ENCODE data around the gene MYMX.
A peak's percentile ranks its signal among the peaks of the same experiment; 100 is the strongest.

Gene MYMX

DNA sequence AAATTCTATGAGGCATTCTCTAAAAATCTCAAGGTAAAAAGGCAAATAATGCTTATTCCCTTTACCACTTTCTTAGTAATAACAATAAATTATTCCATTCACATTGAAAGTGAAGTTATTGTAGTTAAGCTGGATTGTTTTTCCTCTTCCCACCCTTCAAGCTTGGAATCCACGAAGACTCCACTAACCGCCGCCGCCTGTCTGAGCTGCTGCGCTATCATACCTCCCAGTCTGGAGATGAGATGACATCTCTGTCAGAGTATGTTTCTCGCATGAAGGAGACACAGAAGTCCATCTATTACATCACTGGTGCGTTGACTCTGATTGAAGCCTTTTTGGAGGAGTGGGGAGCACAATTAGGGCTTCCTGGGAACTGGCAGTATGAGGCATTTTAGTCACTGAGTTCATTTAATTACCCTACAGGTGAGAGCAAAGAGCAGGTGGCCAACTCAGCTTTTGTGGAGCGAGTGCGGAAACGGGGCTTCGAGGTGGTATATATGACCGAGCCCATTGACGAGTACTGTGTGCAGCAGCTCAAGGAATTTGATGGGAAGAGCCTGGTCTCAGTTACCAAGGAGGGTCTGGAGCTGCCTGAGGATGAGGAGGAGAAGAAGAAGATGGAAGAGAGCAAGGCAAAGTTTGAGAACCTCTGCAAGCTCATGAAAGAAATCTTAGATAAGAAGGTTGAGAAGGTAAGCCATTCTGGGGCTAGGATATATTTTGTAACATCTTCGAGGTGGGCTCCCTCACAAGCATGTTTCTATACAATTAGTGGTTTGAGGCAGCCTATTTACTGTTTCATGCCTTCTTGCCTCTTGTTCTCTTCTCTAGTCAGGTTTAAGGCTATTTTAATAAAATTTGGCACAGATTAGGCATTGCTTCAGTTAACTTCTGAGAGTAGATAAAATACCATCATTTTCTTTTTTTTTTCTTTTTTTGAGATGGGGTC is 35.1 kb downstream of the MYMX start:
- Mint-ChIP-seq H3K4me3 (peak overlapping the region; percentile 54), H3K27me3 (ENCODE audit: low read depth, poor library complexity) (peaks cover 7% of the 10 kb centered on the region), H3K27ac (peak overlapping the region; percentile 48), H3K36me3 (ENCODE audit: low read depth) (peaks cover 62% of the 10 kb centered on the region), H3K9me3 (no peaks in the 10 kb centered on the region), H3K4me1 (peaks cover 84% of the 10 kb centered on the region)
- TF ChIP-seq, protein P1, sequence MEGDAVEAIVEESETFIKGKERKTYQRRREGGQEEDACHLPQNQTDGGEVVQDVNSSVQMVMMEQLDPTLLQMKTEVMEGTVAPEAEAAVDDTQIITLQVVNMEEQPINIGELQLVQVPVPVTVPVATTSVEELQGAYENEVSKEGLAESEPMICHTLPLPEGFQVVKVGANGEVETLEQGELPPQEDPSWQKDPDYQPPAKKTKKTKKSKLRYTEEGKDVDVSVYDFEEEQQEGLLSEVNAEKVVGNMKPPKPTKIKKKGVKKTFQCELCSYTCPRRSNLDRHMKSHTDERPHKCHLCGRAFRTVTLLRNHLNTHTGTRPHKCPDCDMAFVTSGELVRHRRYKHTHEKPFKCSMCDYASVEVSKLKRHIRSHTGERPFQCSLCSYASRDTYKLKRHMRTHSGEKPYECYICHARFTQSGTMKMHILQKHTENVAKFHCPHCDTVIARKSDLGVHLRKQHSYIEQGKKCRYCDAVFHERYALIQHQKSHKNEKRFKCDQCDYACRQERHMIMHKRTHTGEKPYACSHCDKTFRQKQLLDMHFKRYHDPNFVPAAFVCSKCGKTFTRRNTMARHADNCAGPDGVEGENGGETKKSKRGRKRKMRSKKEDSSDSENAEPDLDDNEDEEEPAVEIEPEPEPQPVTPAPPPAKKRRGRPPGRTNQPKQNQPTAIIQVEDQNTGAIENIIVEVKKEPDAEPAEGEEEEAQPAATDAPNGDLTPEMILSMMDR (IDR thresholded peaks at IDR 0.05) = no peak
- no peak for DNase-seq

DNA sequence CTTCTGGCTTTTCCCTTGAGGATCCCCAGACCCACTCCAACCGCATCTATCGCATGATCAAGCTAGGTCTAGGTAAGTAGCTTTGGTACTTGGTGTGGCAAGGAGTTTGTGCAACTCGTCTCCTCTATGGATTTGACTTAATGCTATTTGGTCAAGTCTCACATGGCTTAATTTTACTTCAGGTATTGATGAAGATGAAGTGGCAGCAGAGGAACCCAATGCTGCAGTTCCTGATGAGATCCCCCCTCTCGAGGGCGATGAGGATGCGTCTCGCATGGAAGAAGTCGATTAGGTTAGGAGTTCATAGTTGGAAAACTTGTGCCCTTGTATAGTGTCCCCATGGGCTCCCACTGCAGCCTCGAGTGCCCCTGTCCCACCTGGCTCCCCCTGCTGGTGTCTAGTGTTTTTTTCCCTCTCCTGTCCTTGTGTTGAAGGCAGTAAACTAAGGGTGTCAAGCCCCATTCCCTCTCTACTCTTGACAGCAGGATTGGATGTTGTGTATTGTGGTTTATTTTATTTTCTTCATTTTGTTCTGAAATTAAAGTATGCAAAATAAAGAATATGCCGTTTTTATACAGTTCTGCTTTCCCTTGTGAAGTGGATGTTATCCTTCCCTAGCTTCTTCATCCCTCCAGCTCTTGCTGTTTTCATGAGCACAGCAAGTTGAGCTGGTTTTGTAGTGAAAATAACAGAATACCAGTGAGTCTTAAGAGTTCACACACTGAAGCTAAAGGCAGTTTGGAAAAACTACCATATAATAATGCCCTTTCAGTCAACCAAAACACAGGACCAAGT is 36.8 kb downstream of the MYMX start:
- Mint-ChIP-seq H3K4me3 (peak overlapping the region; percentile 3), H3K36me3 (ENCODE audit: low read depth) (peaks cover 59% of the 10 kb centered on the region), H3K27ac (peak overlapping the region; percentile 86), H3K27me3 (ENCODE audit: low read depth, poor library complexity) (peaks cover 7% of the 10 kb centered on the region), H3K4me1 (peaks cover 86% of the 10 kb centered on the region), H3K9me3 (no peaks in the 10 kb centered on the region)
- DNase-seq = peak; percentile 59
- TF ChIP-seq, protein P1 (IDR thresholded peaks at IDR 0.05) = peak; percentile 37

DNA sequence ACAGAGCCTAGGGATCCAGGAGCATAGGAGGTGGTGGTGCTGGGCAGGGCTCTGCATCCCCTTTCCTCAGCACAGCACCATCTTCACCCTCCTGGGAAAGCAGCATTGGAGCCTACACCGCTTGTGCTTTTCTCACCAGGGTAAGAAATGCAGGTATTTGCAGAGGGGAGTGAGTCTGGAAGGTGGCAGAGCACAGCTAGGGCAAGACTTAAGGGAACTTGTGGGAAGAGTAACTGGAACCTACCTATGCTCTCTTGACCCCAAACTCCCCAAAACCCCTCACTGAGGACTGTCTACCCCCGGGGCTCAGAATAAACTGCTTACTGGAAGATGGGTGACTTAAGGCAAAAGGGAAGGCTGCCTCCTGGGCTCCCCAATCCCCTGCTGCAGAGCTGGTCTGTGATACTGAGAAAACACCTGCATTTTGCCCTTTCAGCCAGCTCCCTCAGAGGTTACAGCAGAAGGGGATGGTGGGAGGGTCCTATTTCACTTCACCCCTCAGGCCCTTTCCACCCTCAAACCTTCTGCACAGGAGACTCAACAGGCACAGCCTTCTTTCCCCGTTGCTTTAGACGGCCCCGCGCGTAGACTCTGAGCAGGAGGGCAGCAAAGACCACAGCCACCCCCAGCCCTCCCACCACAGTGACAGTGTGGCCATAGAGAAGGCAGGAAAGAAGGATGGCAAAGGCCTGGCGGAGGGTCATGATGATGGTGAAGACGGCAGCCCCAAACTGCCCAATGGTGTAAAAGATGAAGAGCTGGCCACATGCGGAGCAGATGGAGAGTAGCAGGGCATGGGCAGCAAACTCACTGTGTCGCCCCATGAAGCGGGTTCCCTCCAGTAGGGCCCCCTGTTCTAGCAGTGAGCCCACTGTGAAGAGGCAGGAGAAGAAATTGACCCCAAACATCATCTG is 37.7 kb downstream of the MYMX start:
- Mint-ChIP-seq H3K9me3 (no peaks in the 10 kb centered on the region), H3K4me1 (peaks cover 80% of the 10 kb centered on the region), H3K36me3 (ENCODE audit: low read depth) (peaks cover 56% of the 10 kb centered on the region), H3K27ac (peak overlapping the region; percentile 77), H3K4me3 (peak overlapping the region; percentile 60), H3K27me3 (ENCODE audit: low read depth, poor library complexity) (peaks cover 7% of the 10 kb centered on the region)
- DNase-seq = no peak
- TF ChIP-seq, protein P1 (IDR thresholded peaks at IDR 0.05) = no peak

DNA sequence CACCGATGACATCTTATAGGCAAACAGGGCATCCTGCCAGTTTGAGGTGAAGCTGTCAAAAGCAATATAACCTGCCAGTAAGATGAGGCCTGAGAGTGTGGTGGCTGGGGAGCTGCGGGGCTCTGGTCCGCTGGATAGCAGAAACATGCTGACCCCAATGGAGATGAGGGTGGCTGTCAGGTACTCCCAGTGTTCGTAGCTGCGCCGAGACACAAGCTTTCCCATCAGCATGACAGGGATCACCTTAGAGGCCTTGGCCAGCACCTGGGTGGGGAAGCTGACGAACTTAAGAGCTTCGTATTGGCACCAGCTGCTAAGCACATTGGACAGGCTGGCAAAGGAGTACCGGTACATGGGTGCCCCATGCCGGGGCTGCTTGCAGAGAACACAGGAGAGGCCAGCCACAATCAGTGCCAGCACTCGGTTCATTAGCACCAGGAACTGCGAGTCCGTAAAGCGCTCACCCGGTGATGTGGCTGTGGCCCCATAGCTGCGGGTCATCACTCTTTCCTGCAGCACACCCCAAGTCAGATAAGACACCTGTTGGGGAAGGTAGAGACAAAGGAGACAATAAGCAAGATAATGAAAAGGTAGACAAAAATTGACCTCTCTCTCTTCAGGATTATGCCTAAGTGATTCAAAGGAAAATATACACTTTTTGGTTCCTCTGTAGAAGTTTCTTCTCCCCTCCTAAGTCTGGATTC is 38.5 kb downstream of the MYMX start:
- peaks cover 7% of the 10 kb centered on the region for H3K27me3 Mint-ChIP-seq (ENCODE audit: low read depth, poor library complexity)
- H3K36me3 Mint-ChIP-seq (ENCODE audit: low read depth) = peaks cover 48% of the 10 kb centered on the region
- TF ChIP-seq, protein P1 (IDR thresholded peaks at IDR 0.05) = no peak
- H3K4me3 Mint-ChIP-seq = peak overlapping the region; percentile 90
- no peak for DNase-seq
- peaks cover 72% of the 10 kb centered on the region for H3K4me1 Mint-ChIP-seq
- H3K9me3 Mint-ChIP-seq = no peaks in the 10 kb centered on the region
- H3K27ac Mint-ChIP-seq = peak overlapping the region; percentile 78
